Loucy (cell line): ENCODE results near the gene CDKN2B-AS1.
A peak's percentile ranks its signal among the peaks of the same experiment; 100 is the strongest.

Experiments used
- H2AFZ ChIP-seq: fragments of 200-600 bp; sonication (generic); 2 replicates; pipeline ENCODE4 v1.6.0; 2016; ENCODE audit warnings: antibody characterized with exemption, mild to moderate bottlenecking, low read length, moderate library complexity
- H3F3A ChIP-seq: fragments of 200-600 bp; 2 replicates; pipeline ENCODE4 v1.6.0; 2016; ENCODE audit warnings: antibody characterized with exemption, low read depth, mild to moderate bottlenecking
- H3K27me3 ChIP-seq: fragments of 200-600 bp; sonication (generic); 2 replicates; pipeline ENCODE4 v1.6.1; 2014; ENCODE audit warnings: low read length, mild to moderate bottlenecking; ENCODE audit not compliant: insufficient read depth, poor library complexity, severe bottlenecking
- H3K36me3 ChIP-seq: fragments of 200-600 bp; sonication (generic); 2 replicates; pipeline ENCODE4 v1.6.1; 2016; ENCODE audit warnings: low read length; ENCODE audit not compliant: insufficient read depth
- H3K4me1 ChIP-seq: fragments of 200-600 bp; sonication (generic); 2 replicates; pipeline ENCODE4 v1.5.1; 2014; ENCODE audit warnings: low read length, mild to moderate bottlenecking; ENCODE audit not compliant: insufficient read depth, poor library complexity, severe bottlenecking
- H3K4me2 ChIP-seq: fragments of 200-600 bp; sonication (generic); 2 replicates; pipeline ENCODE4 v1.6.0; 2014; ENCODE audit warnings: antibody characterized with exemption, low read length, low read depth, mild to moderate bottlenecking; ENCODE audit not compliant: poor library complexity, severe bottlenecking
- H3K4me3 ChIP-seq: fragments of 200-600 bp; sonication (generic); 2 replicates; pipeline ENCODE4 v1.5.1; 2014; ENCODE audit warnings: low read length, mild to moderate bottlenecking, mixed read lengths; ENCODE audit not compliant: poor library complexity, severe bottlenecking
- H3K79me2 ChIP-seq: fragments of 200-600 bp; sonication (generic); 2 replicates; pipeline ENCODE4 v1.6.1; 2014; ENCODE audit warnings: low read length; ENCODE audit not compliant: insufficient read depth
- H3K9ac ChIP-seq: fragments of 200-600 bp; sonication (generic); 2 replicates; pipeline ENCODE4 v1.6.0; 2014; ENCODE audit warnings: mild to moderate bottlenecking, low read depth, low read length, moderate library complexity; ENCODE audit not compliant: poor library complexity, severe bottlenecking
- H3K9me2 ChIP-seq: fragments of 200-600 bp; sonication (generic); replicated peaks from 2 replicates; pipeline ENCODE4 v1.6.1; 2016; ENCODE audit warnings: low read depth, low read length, mixed read lengths
- H3K9me3 ChIP-seq: fragments of 200-600 bp; sonication (generic); 2 replicates; pipeline ENCODE4 v1.6.1; 2014; ENCODE audit warnings: mild to moderate bottlenecking, antibody characterized with exemption, low read length, low read depth; ENCODE audit not compliant: insufficient read depth
- H4K20me1 ChIP-seq: fragments of 200-600 bp; sonication (generic); 2 replicates; pipeline ENCODE4 v1.6.0; 2014; ENCODE audit warnings: antibody characterized with exemption, low read length, mild to moderate bottlenecking; ENCODE audit not compliant: insufficient read depth, poor library complexity, severe bottlenecking
- EZH2phosphoT487 ChIP-seq: fragments of 200-600 bp; IDR thresholded peaks from 2 replicates; pipeline ENCODE4 v1.6.1; 2018; ENCODE audit warnings: antibody characterized with exemption, mild to moderate bottlenecking, moderate library complexity, borderline replicate concordance
- TF ChIP-seq, protein P1 (sequence below): fragments of 200-600 bp; sonication (generic); conservative IDR thresholded peaks from 2 replicates; pipeline ENCODE4 v1.5.1; 2014; ENCODE audit warnings: mild to moderate bottlenecking, antibody characterized with exemption, low read length

The CDKN2B-AS1 gene

DNA sequence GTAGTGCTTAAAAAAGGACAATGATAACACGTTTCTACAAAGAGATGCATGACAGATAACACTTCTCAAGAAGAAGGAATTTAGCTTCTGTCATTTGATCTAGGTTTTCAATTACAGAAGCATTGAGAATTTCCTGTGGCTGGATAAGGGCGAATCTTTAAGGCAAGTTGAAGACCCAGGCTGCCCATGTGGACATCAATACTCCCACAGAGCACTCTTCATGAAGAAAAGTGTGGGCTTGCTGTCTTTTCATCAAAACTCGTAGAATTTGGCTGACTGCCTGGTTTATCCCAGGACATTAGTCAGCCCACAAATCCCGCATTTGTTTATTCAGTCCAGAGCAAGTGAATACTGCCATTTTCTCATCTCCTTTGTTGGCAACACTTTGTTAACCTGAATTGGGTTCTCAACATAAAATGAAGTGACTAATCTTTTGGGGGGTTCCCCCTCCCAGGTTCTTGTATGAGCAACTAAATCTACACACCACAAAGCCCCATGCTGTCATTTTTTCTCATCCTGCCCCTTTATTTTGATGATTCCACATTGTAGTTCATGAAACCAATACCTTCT, 57.9 kb downstream of the CDKN2B-AS1 start:
- Histone ChIP-seq H3K79me2 (no peaks in the 10 kb centered on the region), H2AFZ (no peak overlapping the region), H3K4me1 (peaks cover 39% of the 10 kb centered on the region), H3K9me2 (no peaks in the 10 kb centered on the region), H3F3A (peaks cover 7% of the 10 kb centered on the region), H3K27me3 (no peaks in the 10 kb centered on the region), H3K9ac (peak overlapping the region; percentile 49), H3K36me3 (no peaks in the 10 kb centered on the region), H3K4me3 (no peak overlapping the region), H4K20me1 (no peaks in the 10 kb centered on the region), H3K9me3 (no peaks in the 10 kb centered on the region), H3K4me2 (peak overlapping the region; percentile 87)
- no peak for TF ChIP-seq EZH2phosphoT487
- TF ChIP-seq, protein P1, sequence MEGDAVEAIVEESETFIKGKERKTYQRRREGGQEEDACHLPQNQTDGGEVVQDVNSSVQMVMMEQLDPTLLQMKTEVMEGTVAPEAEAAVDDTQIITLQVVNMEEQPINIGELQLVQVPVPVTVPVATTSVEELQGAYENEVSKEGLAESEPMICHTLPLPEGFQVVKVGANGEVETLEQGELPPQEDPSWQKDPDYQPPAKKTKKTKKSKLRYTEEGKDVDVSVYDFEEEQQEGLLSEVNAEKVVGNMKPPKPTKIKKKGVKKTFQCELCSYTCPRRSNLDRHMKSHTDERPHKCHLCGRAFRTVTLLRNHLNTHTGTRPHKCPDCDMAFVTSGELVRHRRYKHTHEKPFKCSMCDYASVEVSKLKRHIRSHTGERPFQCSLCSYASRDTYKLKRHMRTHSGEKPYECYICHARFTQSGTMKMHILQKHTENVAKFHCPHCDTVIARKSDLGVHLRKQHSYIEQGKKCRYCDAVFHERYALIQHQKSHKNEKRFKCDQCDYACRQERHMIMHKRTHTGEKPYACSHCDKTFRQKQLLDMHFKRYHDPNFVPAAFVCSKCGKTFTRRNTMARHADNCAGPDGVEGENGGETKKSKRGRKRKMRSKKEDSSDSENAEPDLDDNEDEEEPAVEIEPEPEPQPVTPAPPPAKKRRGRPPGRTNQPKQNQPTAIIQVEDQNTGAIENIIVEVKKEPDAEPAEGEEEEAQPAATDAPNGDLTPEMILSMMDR, result no peak

DNA sequence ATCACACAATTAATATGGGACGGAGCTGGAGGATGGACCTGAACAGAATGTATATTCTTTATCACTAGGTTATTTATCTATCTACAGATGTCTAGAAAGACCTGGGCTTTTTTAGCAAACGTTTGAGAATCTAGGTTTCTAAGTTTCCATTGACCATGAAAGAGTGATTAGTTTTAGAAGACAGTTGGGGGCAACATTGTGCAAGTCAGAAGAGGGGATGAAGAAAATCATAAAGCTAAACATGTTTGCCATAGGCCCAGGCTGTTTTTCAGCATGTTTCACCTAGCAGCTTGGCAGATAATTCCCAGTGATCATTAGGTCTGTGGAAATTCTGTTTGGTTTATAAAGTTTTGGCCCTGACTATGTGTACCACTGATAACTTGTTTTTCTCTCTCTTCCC, 58.6 kb downstream of the CDKN2B-AS1 start:
- Histone ChIP-seq H3F3A (peaks cover 7% of the 10 kb centered on the region), H3K36me3 (peaks cover 2% of the 10 kb centered on the region; the same call in 1 of the 2 replicates), H3K79me2 (no peaks in the 10 kb centered on the region), H3K9me2 (no peaks in the 10 kb centered on the region), H3K27me3 (no peaks in the 10 kb centered on the region), H3K4me1 (peaks cover 39% of the 10 kb centered on the region), H2AFZ (no peak overlapping the region), H3K4me3 (no peak overlapping the region), H3K9me3 (no peaks in the 10 kb centered on the region), H3K4me2 (no peak overlapping the region), H3K9ac (no peak overlapping the region), H4K20me1 (no peaks in the 10 kb centered on the region)
- TF ChIP-seq, protein P1, result 0 out of 2 replicates have a peak, but pooled peaks have one; percentile 24
- no peak for TF ChIP-seq EZH2phosphoT487

DNA sequence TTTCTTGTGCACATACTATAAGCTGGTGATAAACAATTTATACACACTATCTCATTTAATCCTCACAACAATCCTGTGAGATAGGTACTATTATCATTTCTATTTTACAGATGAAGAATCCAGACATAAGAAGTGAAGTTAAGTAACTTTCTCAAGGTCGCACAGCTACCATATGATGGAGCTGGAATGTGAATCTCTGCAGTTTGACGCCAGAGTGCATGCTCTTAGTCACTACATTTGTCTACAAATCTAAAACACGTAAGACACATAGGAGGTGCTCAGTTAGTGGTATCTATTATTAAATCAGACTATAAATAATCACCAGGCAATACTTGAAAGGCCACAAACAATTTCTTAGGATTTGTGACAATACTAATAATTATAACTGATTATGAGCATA, 59.5 kb downstream of the CDKN2B-AS1 start:
- TF ChIP-seq, protein P1, result no peak
- no peaks in the 10 kb centered on the region for H3K27me3 ChIP-seq
- no peak overlapping the region for H3K4me2 ChIP-seq
- peaks cover 36% of the 10 kb centered on the region for H3K4me1 ChIP-seq
- no peaks in the 10 kb centered on the region for H3K9me2 ChIP-seq
- H3K9me3 ChIP-seq, result no peaks in the 10 kb centered on the region
- H3K79me2 ChIP-seq, result no peaks in the 10 kb centered on the region
- peaks cover 3% of the 10 kb centered on the region; the same call in 1 of the 2 replicates for H3K36me3 ChIP-seq
- no peaks in the 10 kb centered on the region for H4K20me1 ChIP-seq
- H3K9ac ChIP-seq, result no peak overlapping the region
- H2AFZ ChIP-seq, result no peak overlapping the region
- peaks cover 7% of the 10 kb centered on the region for H3F3A ChIP-seq
- no peak overlapping the region for H3K4me3 ChIP-seq
